ENCODE results near the gene CD248.
"Not testable (repeated sequence)": the region's sequence is repeated elsewhere in the genome, so short reads cannot be mapped to it uniquely, and the experiment has no call there.

Gene CD248

GRCh38 chr11:66281001-66281400 is 35.8 kb downstream of the CD248 start:
- DNase-seq (ENCODE audit: insufficient read length) = no peak
- TF ChIP-seq POLR2AphosphoS5 (IDR thresholded peaks at IDR 0.05; ENCODE audit: low read depth, low read length) (no peak), TAF1 (IDR thresholded peaks at IDR 0.05; ENCODE audit: borderline replicate concordance, low read depth, low read length) (no peak), POLR2A (IDR thresholded peaks at IDR 0.05; ENCODE audit: low read depth, low read length) (no peak)
- no peak for FAIRE-seq

- FAIRE-seq = no peak
- no peak for DNase-seq (ENCODE audit: insufficient read length)
- TF ChIP-seq POLR2AphosphoS5 (IDR thresholded peaks at IDR 0.05; ENCODE audit: low read depth, low read length) = no peak
- no peak for TF ChIP-seq TAF1 (IDR thresholded peaks at IDR 0.05; ENCODE audit: borderline replicate concordance, low read depth, low read length)
- no peak for TF ChIP-seq POLR2A (IDR thresholded peaks at IDR 0.05; ENCODE audit: low read depth, low read length)
These were observed 36.4 kb downstream of the CD248 start for GRCh38 chr11:66280428-66280827.

GRCh38 chr11:66279092-66279734 is 37.6 kb downstream of the CD248 start:
- DNase-seq (ENCODE audit: insufficient read length) (no peak), FAIRE-seq (no peak)
- TF ChIP-seq POLR2AphosphoS5 (IDR thresholded peaks at IDR 0.05; ENCODE audit: low read depth, low read length) (no peak), POLR2A (IDR thresholded peaks at IDR 0.05; ENCODE audit: low read depth, low read length) (no peak), TAF1 (IDR thresholded peaks at IDR 0.05; ENCODE audit: borderline replicate concordance, low read depth, low read length) (no peak)

- TF ChIP-seq POLR2A (IDR thresholded peaks at IDR 0.05; ENCODE audit: low read depth, low read length) (no peak; the same call in 1 of the 2 replicates), TAF1 (IDR thresholded peaks at IDR 0.05; ENCODE audit: borderline replicate concordance, low read depth, low read length) (no peak), POLR2AphosphoS5 (IDR thresholded peaks at IDR 0.05; ENCODE audit: low read depth, low read length) (no peak)
- FAIRE-seq (peak; percentile 5), DNase-seq (ENCODE audit: insufficient read length) (no peak)
These were observed 38.3 kb downstream of the CD248 start for GRCh38 chr11:66278363-66279091.

- TF ChIP-seq TAF1 (IDR thresholded peaks at IDR 0.05; ENCODE audit: borderline replicate concordance, low read depth, low read length) = no peak
- TF ChIP-seq POLR2A (IDR thresholded peaks at IDR 0.05; ENCODE audit: low read depth, low read length) = no peak; the same call in 1 of the 2 replicates
- TF ChIP-seq POLR2AphosphoS5 (IDR thresholded peaks at IDR 0.05; ENCODE audit: low read depth, low read length) = no peak
These were observed 39.1 kb downstream of the CD248 start, which contains the start of gene CNIH2 for GRCh38 chr11:66277471-66278362. TSS of gene CNIH2 (plus strand) at chr11:66278175. CDS start at chr11:66278457, 282 bp downstream.

GRCh38 chr11:66277064-66277463 is 39.8 kb downstream of the CD248 start:
- not testable (repeated sequence) for DNase-seq (ENCODE audit: insufficient read length); FAIRE-seq

More at GRCh38 chr11:66277471-66278362, 39.1 kb downstream of the CD248 start, which contains the start of gene CNIH2:
- FAIRE-seq (peak; percentile 81), DNase-seq (ENCODE audit: insufficient read length) (peak; percentile 74)

GRCh38 chr11:66276619-66277018 is 40.2 kb downstream of the CD248 start:
- FAIRE-seq; DNase-seq (ENCODE audit: insufficient read length): not testable (repeated sequence)

GRCh38 chr11:66275984-66276612 is 40.7 kb downstream of the CD248 start:
- FAIRE-seq (no peak), DNase-seq (ENCODE audit: insufficient read length) (no peak)
- no peak for TF ChIP-seq POLR2AphosphoS5 (IDR thresholded peaks at IDR 0.05; ENCODE audit: low read depth, low read length)
- TF ChIP-seq POLR2A (IDR thresholded peaks at IDR 0.05; ENCODE audit: low read depth, low read length) = no peak
- TF ChIP-seq TAF1 (IDR thresholded peaks at IDR 0.05; ENCODE audit: borderline replicate concordance, low read depth, low read length) = no peak

- DNase-seq (ENCODE audit: insufficient read length) (no peak), FAIRE-seq (no peak)
- TF ChIP-seq TAF1 (IDR thresholded peaks at IDR 0.05; ENCODE audit: borderline replicate concordance, low read depth, low read length) (no peak), POLR2A (IDR thresholded peaks at IDR 0.05; ENCODE audit: low read depth, low read length) (peak; percentile 38; the same call in 1 of the 2 replicates)
These were observed 41.4 kb downstream of the CD248 start for GRCh38 chr11:66275396-66275795.

- TF ChIP-seq POLR2AphosphoS5 (IDR thresholded peaks at IDR 0.05; ENCODE audit: low read depth, low read length) (0 out of 2 replicates have a peak, but pooled peaks have one; percentile 26), TAF1 (IDR thresholded peaks at IDR 0.05; ENCODE audit: borderline replicate concordance, low read depth, low read length) (no peak)
- FAIRE-seq (no peak), DNase-seq (ENCODE audit: insufficient read length) (no peak)
These were observed 42.6 kb downstream of the CD248 start for GRCh38 chr11:66274219-66274618.

GRCh38 chr11:66272596-66272995 is 44.2 kb downstream of the CD248 start:
- FAIRE-seq = no peak
- no peak for DNase-seq (ENCODE audit: insufficient read length)
- no peak for TF ChIP-seq TAF1 (IDR thresholded peaks at IDR 0.05; ENCODE audit: borderline replicate concordance, low read depth, low read length)
- TF ChIP-seq POLR2A (IDR thresholded peaks at IDR 0.05; ENCODE audit: low read depth, low read length) = no peak; the same call in 1 of the 2 replicates
- TF ChIP-seq POLR2AphosphoS5 (IDR thresholded peaks at IDR 0.05; ENCODE audit: low read depth, low read length) = no peak

All from GM12892 (cell line).